HK-2 (cell line): ENCODE measurements around the gene C1R.

Source experiments
- DNase-seq: peaks from one replicate; pipeline ENCODE4 v3.0.0-alpha.2; 2018; ENCODE audit not compliant: unreplicated experiment

The C1R gene

DNA sequence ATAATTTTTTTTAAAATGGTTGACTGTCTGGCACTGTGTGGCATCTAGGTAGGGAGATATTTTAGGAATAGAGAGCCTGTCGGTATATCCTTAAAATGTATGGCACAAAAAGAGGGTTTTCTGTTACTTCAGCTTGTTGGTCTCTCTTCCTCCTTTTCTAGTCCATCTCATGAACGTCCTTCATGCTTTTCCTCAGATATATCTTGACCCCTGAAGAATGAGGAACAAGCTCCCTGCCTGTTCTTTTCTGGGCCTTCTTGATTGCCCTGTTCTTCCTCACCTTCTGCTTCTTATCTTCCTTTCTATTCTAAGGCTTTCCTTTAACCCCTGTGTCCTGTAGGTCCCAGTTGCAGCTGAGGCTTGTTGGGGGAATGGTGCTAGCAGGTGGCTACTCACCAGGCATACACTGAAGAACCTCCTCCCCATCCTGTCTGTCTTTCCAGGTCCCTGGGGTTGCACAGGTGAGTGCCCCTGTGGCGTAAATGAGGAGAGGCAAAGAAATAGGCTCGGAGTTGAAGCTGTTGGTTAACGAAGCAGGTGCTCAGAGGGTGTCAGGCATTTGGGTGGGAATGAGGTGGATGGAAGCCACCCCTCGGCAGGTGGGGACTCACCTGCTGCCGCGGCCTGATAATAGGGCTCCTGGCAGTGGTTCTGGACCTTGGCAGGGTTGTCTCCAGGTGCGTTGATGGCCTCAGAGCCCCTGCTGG, 7.2 kb upstream of the C1R start:
- no peak for DNase-seq

DNA sequence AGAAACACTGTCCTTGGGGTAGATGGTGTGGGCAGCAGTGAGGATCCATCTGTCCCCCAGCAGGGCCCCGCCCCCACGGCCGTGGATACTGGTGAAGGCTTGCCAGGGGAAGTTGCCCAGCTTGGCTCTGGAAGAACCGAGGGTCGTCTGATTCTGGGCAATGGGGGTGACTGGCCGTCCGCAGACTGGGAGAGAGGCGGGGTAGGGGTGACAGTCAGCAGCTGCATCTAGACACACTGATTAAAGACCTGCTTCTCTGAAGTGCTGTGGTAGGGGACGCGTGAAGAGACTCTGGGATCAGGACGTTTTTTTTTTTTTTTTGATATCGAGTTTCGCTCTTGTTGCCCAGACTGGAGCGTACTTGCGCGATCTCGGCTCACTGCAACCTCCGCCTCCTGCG, 4.7 kb upstream of the C1R start:
- no peak for DNase-seq

GRCh38 chr12:7096006-7096932, 4.0 kb upstream of the C1R start:
- DNase-seq: no peak

GRCh38 chr12:7093892-7094291, 1.6 kb upstream of the C1R start:
- DNase-seq: no peak

- no peak for DNase-seq
Measured at GRCh38 chr12:7093486-7093885, 1.2 kb upstream of the C1R start.

GRCh38 chr12:7092986-7093460, 778 bp upstream of the C1R start:
- DNase-seq: no peak

- no peak for DNase-seq
Measured at GRCh38 chr12:7091660-7092228, 501 bp downstream of the C1R start.

- DNase-seq: no peak
Measured at GRCh38 chr12:7091171-7091570, 1.1 kb downstream of the C1R start.

GRCh38 chr12:7090222-7090998, 1.8 kb downstream of the C1R start:
- DNase-seq: no peak

DNA sequence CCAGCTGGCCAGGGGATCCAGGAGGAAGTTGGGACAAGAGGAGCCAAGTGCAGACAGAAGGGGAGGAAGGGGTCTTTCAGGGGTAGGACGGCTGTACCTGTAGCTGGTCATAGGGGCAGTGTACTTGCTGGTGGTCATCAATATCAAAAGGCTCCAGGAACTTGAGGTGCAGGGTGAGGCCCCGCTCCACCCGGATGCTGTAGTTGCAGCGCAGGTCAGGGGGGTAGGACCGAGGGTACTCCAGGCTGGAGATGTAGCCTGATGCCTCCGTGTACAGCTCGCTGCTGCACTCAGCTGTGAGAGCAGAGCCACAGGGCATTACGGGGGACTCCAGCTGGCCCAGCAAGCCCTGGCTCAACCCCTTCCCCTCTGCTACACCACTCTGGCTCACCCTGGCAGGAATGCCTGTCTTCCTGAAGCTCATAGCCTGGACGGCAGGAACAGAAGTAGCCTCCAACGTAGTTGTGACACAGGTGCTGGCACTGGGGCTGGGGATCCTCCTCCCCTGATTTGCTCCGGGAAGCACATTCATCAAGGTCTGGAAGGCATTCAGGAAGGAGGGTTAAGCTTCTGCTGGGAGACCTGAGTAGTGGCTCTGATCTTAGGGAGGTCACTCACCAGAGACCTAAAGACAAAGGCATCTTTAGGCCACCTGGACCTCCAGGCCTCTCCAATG, 2.9 kb downstream of the C1R start:
- no peak for DNase-seq

DNA sequence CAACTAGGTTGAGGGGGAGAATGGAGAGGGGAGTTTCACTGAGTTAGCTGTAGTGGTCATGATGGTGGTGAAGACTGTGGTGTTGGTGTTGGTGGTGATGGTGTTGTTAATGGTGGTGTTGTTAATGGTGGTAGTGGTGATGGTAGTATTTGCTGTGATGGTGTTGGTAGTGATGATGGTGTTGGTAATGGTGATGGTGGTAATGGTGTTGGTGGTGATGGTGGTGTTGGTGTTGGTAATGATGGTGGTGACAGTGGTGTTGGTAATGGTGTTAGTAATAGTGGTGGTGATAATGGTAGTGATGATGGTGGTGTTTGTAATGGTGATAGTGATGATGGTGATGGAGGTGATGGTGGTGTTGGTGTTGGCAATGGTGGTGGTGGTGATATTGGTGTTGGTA, 9.1 kb downstream of the C1R start:
- no peak for DNase-seq

DNA sequence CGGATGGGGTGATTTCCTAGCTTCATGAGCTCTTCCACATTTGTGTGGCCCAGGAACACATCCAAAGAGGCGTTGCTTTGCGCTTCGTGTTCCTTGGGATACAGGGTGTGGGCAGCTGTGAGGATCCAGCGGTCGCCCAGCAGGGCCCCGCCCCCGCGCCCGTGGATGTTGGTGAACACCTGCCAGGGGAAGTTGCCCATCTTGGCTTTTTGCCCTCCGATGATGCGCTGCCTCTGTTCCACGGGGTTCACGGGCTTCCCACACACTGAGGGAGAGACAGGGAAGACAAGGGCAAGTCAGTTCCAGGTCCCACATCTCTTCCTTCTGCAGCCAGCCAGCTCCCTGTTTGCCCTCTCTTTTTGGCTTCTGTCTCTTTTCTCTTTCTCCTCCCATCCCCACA, 11.2 kb downstream of the C1R start:
- DNase-seq: no peak

GRCh38 chr12:7079826-7080125, 12.5 kb downstream of the C1R start:
- no peak for DNase-seq

DNA sequence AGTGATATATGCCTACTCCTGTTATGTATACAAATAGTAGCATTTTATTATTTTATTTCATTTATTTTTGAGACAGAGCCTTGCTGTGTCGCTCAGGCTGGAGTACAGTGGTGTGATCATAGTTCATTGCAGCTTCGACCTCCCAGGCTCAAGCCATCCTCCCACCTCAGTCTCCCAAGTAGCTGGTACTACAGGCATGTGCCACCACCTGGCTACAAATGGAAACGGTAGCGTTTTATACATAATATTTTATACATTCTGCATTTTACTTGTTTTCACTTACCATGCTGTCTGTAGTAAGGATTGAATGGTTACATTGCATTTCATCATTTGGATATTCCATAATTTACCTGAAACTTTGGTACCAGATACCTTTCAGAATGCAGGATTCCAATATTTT, 14.1 kb downstream of the C1R start:
- no peak for DNase-seq

DNA sequence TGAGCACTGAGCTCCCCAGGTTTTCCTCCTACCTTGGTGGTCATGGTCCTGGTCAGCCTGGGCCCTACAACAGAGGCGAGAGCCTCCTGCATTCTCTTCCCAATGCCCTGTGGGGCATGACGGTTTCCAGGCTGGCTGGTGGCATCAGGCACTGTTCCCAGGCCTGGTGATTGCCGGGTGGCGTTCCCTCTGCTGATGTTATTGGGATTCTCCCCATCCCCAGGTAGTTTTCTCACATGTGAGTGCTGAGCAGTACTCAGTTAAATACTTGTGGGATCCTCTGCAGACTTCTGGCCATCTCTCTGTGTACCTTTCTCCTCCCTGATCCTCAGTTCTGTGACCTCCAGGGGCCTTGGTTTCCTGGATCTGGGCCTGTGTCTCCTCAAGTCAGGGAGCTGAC, 15.8 kb downstream of the C1R start:
- DNase-seq: no peak

GRCh38 chr12:7075939-7076338, 16.3 kb downstream of the C1R start:
- DNase-seq: no peak

- no peak for DNase-seq
Measured at GRCh38 chr12:7075518-7075917, 16.7 kb downstream of the C1R start.

DNA sequence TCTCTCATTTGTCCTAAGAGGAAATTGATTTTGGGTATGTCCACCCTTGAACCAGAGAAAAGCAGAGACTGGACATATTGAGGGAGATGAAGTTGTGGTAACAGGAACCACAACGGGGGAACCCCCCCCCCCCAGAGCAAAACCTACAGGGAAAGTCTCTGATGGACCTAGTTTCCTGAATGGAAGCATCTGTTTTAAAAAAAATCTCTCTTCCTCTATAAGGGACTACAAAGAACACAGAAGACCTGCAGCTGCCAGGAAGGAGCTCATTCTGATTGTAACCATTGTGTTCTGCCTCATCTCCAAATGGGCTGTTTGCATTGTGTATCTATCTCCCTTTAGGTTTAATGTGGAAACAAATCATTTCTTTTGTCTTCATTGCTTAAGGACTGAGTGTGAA, 18.3 kb downstream of the C1R start:
- no peak for DNase-seq

- DNase-seq: no peak
Measured at GRCh38 chr12:7072554-7072953, 19.7 kb downstream of the C1R start.

DNA sequence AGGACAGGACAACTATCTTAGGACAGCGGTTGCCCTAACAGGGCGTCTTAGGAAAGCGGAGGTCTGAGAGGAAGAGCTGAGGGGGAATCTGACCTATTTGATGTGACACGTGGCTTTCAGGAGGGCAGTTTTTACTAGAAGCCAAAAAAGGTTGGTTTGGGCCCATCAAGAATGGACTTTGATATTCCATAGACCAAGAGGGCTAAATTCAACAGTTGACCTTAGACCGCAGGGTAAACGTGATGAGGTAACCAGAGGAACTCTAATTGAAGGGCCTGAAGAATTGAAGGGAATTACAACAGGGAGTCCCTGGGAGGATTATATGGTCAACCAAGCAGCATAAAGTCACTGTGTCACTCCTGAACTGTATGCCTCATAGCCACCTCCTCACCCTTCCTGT, 20.2 kb downstream of the C1R start:
- DNase-seq: no peak

DNA sequence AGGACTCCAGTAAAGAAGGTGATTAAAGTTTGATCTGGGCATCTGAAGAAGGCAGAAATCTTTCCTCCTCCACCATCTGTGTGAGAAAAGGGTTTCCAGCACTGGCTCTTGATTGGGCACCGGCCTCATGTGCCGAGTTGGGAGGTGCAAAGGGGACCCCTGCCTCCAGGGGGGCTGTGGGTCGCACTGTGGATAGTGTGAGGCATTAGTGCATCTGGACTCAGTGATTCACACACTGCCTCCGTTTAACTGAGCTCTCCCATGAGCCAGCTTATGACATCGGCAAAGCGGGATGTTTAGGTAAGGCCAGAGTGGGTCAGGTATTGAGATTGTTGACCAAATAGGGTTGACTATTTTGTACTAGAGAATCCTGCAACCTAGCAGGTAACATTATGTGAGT, 22.9 kb downstream of the C1R start:
- no peak for DNase-seq

- DNase-seq: no peak
Measured at GRCh38 chr12:7068994-7069346, 23.3 kb downstream of the C1R start.
